Heart left ventricle (tissue), 16 donors: ENCODE results near the gene GAS7. TPM values are rescaled to one million over a fixed set of nuclear protein-coding genes. Genes with fewer than 3 reads are reported as not detected.
A peak's percentile ranks its signal among the peaks of the same experiment; 100 is the strongest.

ENCODE experiments used
- ATAC-seq, 4 donors: fragments of 200-7000 bp; cut with Tn5 transposase; one replicate each; pipeline ENCODE4 v1.9.1; 2020 to 2022; ENCODE audit warnings: moderate library complexity in 4 of 4, mild to moderate bottlenecking in 3 of 4, moderate number of reproducible peaks in 1 of 4
- DNase-seq, 5 donors: peaks; one replicate each; pipeline ENCODE4 v3.0.0-alpha.2; 2020
- H3K27ac ChIP-seq, 12 donors: fragments of 200-600 bp; sonication (generic) in 4 of 12; one replicate each; pipeline versions ENCODE4 v1.5.0 to v1.8.0; 2016 to 2022; ENCODE audit warnings: mild to moderate bottlenecking in 2 of 12
- H3K27me3 ChIP-seq, 9 donors: fragments of 200-600 bp; sonication (generic) in 2 of 9; one replicate each; pipeline versions ENCODE4 v1.5.1 to v1.8.0; 2016 to 2022; ENCODE audit warnings: mild to moderate bottlenecking in 3 of 9
- H3K36me3 ChIP-seq, 9 donors: fragments of 200-600 bp; sonication (generic) in 2 of 9; one replicate each; pipeline versions ENCODE4 v1.5.0 to v1.8.0; 2018 to 2022; ENCODE audit warnings: mild to moderate bottlenecking in 2 of 9
- H3K4me1 ChIP-seq, 12 donors: fragments of 200-600 bp; sonication (generic) in 4 of 12; one replicate each; pipeline versions ENCODE4 v1.5.0 to v1.8.0; 2016 to 2022; ENCODE audit warnings: mild to moderate bottlenecking in 3 of 12
- H3K4me3 ChIP-seq, 12 donors: fragments of 200-600 bp; sonication (generic) in 4 of 12; one replicate each; pipeline versions ENCODE4 v1.5.0 to v1.8.0; 2017 to 2022; ENCODE audit warnings: mild to moderate bottlenecking in 9 of 12, moderate library complexity in 4 of 12
- H3K9me3 ChIP-seq, 12 donors: fragments of 200-600 bp; sonication (generic) in 4 of 12; one replicate each; pipeline versions ENCODE4 v1.5.0 to v1.8.0; 2016 to 2022; ENCODE audit warnings: mild to moderate bottlenecking in 1 of 12
- CTCF ChIP-seq, 12 donors: fragments of 200-600 bp; sonication (generic) in 4 of 12; IDR thresholded peaks; one replicate each; pipeline versions ENCODE4 v1.5.0 to v1.8.0; 2018 to 2022; ENCODE audit warnings: antibody characterized with exemption in 12 of 12, mild to moderate bottlenecking in 5 of 12
- POLR2A ChIP-seq, 2 donors: fragments of 450-650 bp; IDR thresholded peaks; one replicate each; pipeline ENCODE4 v1.6.1; 2017; ENCODE audit warnings: antibody characterized with exemption in 2 of 2, mild to moderate bottlenecking in 2 of 2, moderate library complexity in 2 of 2
- WGBS, 4 donors: extraction: QIAGEN DNeasy Blood & Tissue Kit in 2 of 4; methylation state at CpG; one replicate each; pipeline versions ENCODE4 v1.1.5 to v1.1.7; 2013 to 2018; 5-methylcytosine and 5-hydroxymethylcytosine counted together
- intact Hi-C, 10 donors: fragments of 100-400 bp; cut with DNase I; formaldehyde crosslinking; loops; one replicate each; pipeline versions ENCODE4 v1.11.1 to v1.14.2; 2022
- polyA plus RNA-seq, 2 donors: library from polyadenylated mRNA; stranded (reverse); fragments of 200-250 nt; gene quantifications; one replicate each; pipeline ENCODE4 v1.2.3, GENCODE V29; 2013
- total RNA-seq, 9 donors: library from RNA; depleted of rRNA in 2 of 9; stranded (reverse); fragments of >200 nt in 2 of 9; fragmentation: NEBNext Ultra II Directional in 3 of 9; extraction: Animal tissue kit (Norgen Biotek cat#: 25700) in 3 of 9; gene quantifications; one replicate each; pipeline versions ENCODE4 v1.1.0 to v1.2.4, GENCODE V29; 2016 to 2023
- donor health status: ischemic (EF 13 %, LVEDD 7.1; RV severe dilation, severe dysfunction).
- donor health status: healthy with polysubstance abuse.
- donor health status: DM: no; HTN: yes; CAD: no.
- donor health status: DM: no; HTN: no; CAD: no.
- donor health status: ischemic (EF 25% LVEDD 6.9; RV normal size, moderate dysfunction).
- donor health status: ischemic (EF 25% LVEDD 5.7; RV mildly dilated, moderate dysfunction).
- donor health status: healthy.
- donor health status: DM: yes; HTN: yes; CAD: no.
- donor health status: ischemic (EF 35%, LVEDD 5.7; RV mildly dilated, moderate dysfunction).
- donor health status: nonischemic (EF 11% LVEDD 7.7; RV severe dilation, severe dysfunction).
- donor health status: DM: yes; HTN: yes; CAD: no.
- donor health status: PGD.
- donor health status: ischemic (EF 29% LVEDD 5.4; RV normal size, mild dysfunction).
- donor health status: nonischemic (EF 23%, LVEDD 6.1; RV moderate dilation, normal function).

Gene GAS7
- total and polyA plus RNA-seq, 11 donors, result 19.4 to 86.5 (median 65.1) TPM

DNA sequence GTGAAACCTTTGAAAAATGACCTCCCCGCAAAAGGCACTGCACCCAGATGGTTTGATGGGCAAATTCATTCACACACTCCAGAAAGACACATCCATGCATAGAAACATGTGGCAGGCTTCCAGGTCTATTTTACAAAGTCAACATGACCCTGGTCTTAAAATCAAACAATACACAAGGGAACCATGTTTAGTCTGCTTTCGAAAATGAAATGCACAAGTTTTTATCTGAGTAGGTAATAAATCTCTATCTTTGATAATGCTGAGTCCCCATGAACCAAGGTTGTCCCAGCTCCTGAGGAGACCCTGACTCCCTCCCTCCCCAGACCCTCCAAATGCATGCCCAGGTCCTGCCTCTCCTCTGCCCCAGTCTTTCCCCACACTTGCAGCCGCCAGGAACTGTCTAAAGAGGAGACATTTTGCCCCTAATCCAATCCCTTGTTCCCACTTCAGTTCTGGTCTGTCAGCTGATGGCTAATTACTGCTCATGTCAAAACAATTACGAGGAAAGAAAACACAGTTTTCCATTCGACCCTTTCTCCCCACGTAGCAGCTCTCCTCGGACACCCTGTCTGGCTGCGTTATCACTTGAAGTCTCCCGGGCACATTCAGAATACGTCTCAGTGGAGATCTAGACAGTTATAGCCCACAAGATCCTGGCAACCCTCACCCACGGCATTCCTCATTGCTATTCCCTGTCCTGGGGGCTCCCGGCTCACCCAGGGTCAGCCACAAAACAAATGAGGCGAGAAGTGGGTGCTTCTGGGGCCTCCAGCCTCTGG is 224.5 kb downstream of the GAS7 start:
- Histone ChIP-seq H3K9me3 (no peaks in the 10 kb centered on the region), H3K27me3 (no peaks in the 10 kb centered on the region), H3K4me3 (no peak overlapping the region), H3K4me1 (peaks cover 0 to 57% (median 14%) of the 10 kb centered on the region in 12 donors), H3K27ac (peak overlapping the region in 9 of 12 donors; percentile 2 to 70 (median 32)), H3K36me3 (peaks cover 0 to 9% (median 0%) of the 10 kb centered on the region in 9 donors)
- peak in 1 of 5 donors; percentile 17 for DNase-seq
- intact Hi-C loops, result no loop called here
- no peak for TF ChIP-seq CTCF (IDR thresholded peaks at IDR 0.05)
- no peak for TF ChIP-seq POLR2A (IDR thresholded peaks at IDR 0.05)
- peak in 1 of 4 donors; percentile 15 for ATAC-seq
- 40 to 61% (median 45%) methylated on average over 13 of the region's 13 CpGs for WGBS, 4 donors

GRCh38 chr17:9971991-9972390 is 226.4 kb downstream of the GAS7 start:
- ATAC-seq, result peak; percentile 53 to 79 (median 69)
- intact Hi-C loops, result no loop called here
- Histone ChIP-seq H3K27ac (peak overlapping the region in 1 of 12 donors; percentile 39), H3K9me3 (no peaks in the 10 kb centered on the region), H3K4me1 (peaks cover 0 to 50% (median 14%) of the 10 kb centered on the region in 12 donors), H3K36me3 (no peaks in the 10 kb centered on the region), H3K4me3 (no peak overlapping the region), H3K27me3 (no peaks in the 10 kb centered on the region)
- WGBS, 4 donors, result 26 to 43% (median 33%) methylated on average over 3 to 4 of the region's 4 CpGs
- DNase-seq, result peak; percentile 65 to 88 (median 74)
- TF ChIP-seq POLR2A (IDR thresholded peaks at IDR 0.05) (no peak), CTCF (IDR thresholded peaks at IDR 0.05) (no peak)

GRCh38 chr17:9969301-9969935 is 229.0 kb downstream of the GAS7 start:
- H3K9me3 ChIP-seq, result no peaks in the 10 kb centered on the region
- H3K4me1 ChIP-seq, result peaks cover 0 to 50% (median 15%) of the 10 kb centered on the region in 12 donors
- H3K27me3 ChIP-seq, result no peaks in the 10 kb centered on the region
- H3K27ac ChIP-seq, result peak overlapping the region in 1 of 12 donors; percentile 36
- TF ChIP-seq CTCF (IDR thresholded peaks at IDR 0.05) (no peak), POLR2A (IDR thresholded peaks at IDR 0.05) (no peak)
- no peak for ATAC-seq
- intact Hi-C loops, result loop anchor here in 5 of 10 donors (5.0 kb wide), 4 partner anchors 58 to 263 kb away; no protein-coding TSS in a partner anchor
- 81 to 84% (median 83%) methylated on average over 12 to 13 of the region's 13 CpGs for WGBS, 4 donors
- H3K36me3 ChIP-seq, result no peaks in the 10 kb centered on the region
- DNase-seq, result peak in 1 of 5 donors; percentile 21
- H3K4me3 ChIP-seq, result no peak overlapping the region

DNA sequence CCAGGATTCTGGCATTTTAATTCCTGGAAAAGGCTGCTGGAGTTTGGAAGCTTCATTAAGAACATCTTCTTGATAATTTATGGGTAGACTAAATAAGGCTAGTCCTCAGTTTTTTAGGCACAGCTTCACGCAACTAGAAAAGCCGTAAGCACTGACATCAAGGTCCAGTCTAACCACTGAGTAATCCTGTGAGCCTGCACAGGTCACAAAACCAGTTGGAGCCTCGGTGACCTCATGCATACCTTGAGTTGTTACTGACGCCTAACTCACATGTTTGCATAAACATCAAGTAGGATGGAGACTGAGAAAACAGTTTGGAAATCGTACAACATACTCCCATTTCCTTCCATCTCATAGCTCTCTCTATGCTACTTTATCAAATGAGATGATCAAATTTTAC is 229.5 kb downstream of the GAS7 start:
- DNase-seq (peak in 1 of 5 donors; percentile 5), ATAC-seq (no peak)
- Histone ChIP-seq H3K27me3 (no peaks in the 10 kb centered on the region), H3K27ac (no peak overlapping the region), H3K9me3 (no peaks in the 10 kb centered on the region), H3K4me1 (peaks cover 0 to 44% (median 12%) of the 10 kb centered on the region in 12 donors), H3K4me3 (no peak overlapping the region), H3K36me3 (no peaks in the 10 kb centered on the region)
- no peak for TF ChIP-seq CTCF (IDR thresholded peaks at IDR 0.05)
- no peak for TF ChIP-seq POLR2A (IDR thresholded peaks at IDR 0.05)
- intact Hi-C loops, result loop anchor here in 5 of 10 donors (5.0 kb wide), 4 partner anchors 58 to 263 kb away; no protein-coding TSS in a partner anchor
- 70 to 81% (median 74%) methylated on average over 5 of the region's 5 CpGs for WGBS, 4 donors
